NCI-H748 (cell line): ENCODE results near the gene INPP4A.
"Not testable (repeated sequence)": the region's sequence is repeated elsewhere in the genome, so short reads cannot be mapped to it uniquely, and the experiment has no call there.

Source experiments
- DNase-seq: peaks from one replicate; lab custom pipeline; 2025; ENCODE audit not compliant: unreplicated experiment; lab: John Stamatoyannopoulos, UW

INPP4A gene

GRCh38 chr2:98578231-98578630, 133.6 kb downstream of the INPP4A start:
- DNase-seq = no peak

GRCh38 chr2:98579926-98580325, 135.3 kb downstream of the INPP4A start:
- no peak for DNase-seq

GRCh38 chr2:98580656-98581284, 136.1 kb downstream of the INPP4A start:
- DNase-seq = no peak

GRCh38 chr2:98582523-98582922, 137.9 kb downstream of the INPP4A start:
- no peak for DNase-seq

- no peak for DNase-seq
Observed at GRCh38 chr2:98583276-98583675, 138.6 kb downstream of the INPP4A start.

- no peak for DNase-seq
Observed at GRCh38 chr2:98583816-98584618, 139.4 kb downstream of the INPP4A start.

- no peak for DNase-seq
Observed at GRCh38 chr2:98585386-98585785, 140.7 kb downstream of the INPP4A start.

- DNase-seq = no peak
Observed at GRCh38 chr2:98586551-98587140, 142.0 kb downstream of the INPP4A start.

GRCh38 chr2:98588880-98589431, 144.3 kb downstream of the INPP4A start:
- DNase-seq = no peak

- DNase-seq = no peak
Observed at GRCh38 chr2:98589489-98589888, 144.8 kb downstream of the INPP4A start.

- no peak for DNase-seq
Observed at GRCh38 chr2:98592565-98592964, 147.9 kb downstream of the INPP4A start.

- DNase-seq = not testable (repeated sequence)
Observed at GRCh38 chr2:98594665-98595064, 150.0 kb downstream of the INPP4A start.

GRCh38 chr2:98598781-98599428, 154.2 kb downstream of the INPP4A start:
- DNase-seq = no peak

GRCh38 chr2:98601532-98602132, 157.0 kb downstream of the INPP4A start:
- DNase-seq = peak; percentile 22

- DNase-seq = no peak
Observed at GRCh38 chr2:98604547-98604946, 159.9 kb downstream of the INPP4A start.

GRCh38 chr2:98605076-98605475, 160.4 kb downstream of the INPP4A start:
- no peak for DNase-seq

GRCh38 chr2:98606431-98606830, 161.8 kb downstream of the INPP4A start:
- no peak for DNase-seq

- no peak for DNase-seq
Observed at GRCh38 chr2:98607104-98607503, 162.4 kb downstream of the INPP4A start.

GRCh38 chr2:98607741-98608115, 163.1 kb downstream of the INPP4A start:
- DNase-seq = no peak

GRCh38 chr2:98608116-98608961, 163.7 kb downstream of the INPP4A start, which contains the start of the genes COA5 and UNC50:
Gene COA5, minus strand, starts transcription at chr2:98608512. Its CDS starts 107 bp downstream, at chr2:98608405.
Gene UNC50, plus strand, starts transcription at chr2:98608589. Its CDS starts 1,171 bp downstream, at chr2:98609760.
- peak; percentile 88 for DNase-seq
